SK-N-SH (cell line): ENCODE measurements around the gene MTREX. TPM values are rescaled to one million over a fixed set of nuclear protein-coding genes. Genes with fewer than 3 reads are reported as not detected.

Experiments
- CTCF ChIA-PET: fragments of 300-600, 350-600 bp; formaldehyde crosslinking; extraction: SDS; loops from one replicate; lab custom pipeline; 2021; lab: Yijun Ruan, JAX
- POLR2A ChIA-PET: fragments of 350-600 bp; sonication (Branson Sonifier 250); formaldehyde crosslinking; extraction: SDS; loops from one replicate; lab custom pipeline; 2020; ENCODE audit warnings: antibody characterized with exemption, inconsistent platforms; lab: Yijun Ruan, JAX
- DNase-seq: peaks from one replicate; pipeline ENCODE4 v3.0.0; 2012
- H2AFZ ChIP-seq: fragments of 200-600 bp; sonication (generic); 2 replicates; pipeline ENCODE4 v1.8.1; 2016; ENCODE audit warnings: antibody characterized with exemption, mild to moderate bottlenecking, low read depth
- H3F3A ChIP-seq: fragments of 200-600 bp; sonication (generic); replicated peaks from 2 replicates; pipeline ENCODE3; 2016; ENCODE audit warnings: antibody characterized with exemption, mild to moderate bottlenecking; ENCODE audit not compliant: insufficient read depth
- H3K27ac ChIP-seq, 2 experiments: fragments of 200-500 bp in 1 of 2; fragments of 200-600 bp in 1 of 2; sonication (Bioruptor generic) in 1 of 2; sonication (generic), shearing (Covaris generic) in 1 of 2; 2 replicates each; pipeline versions ENCODE4 v1.5.1 to v1.6.1; 2014 to 2016; ENCODE audit warnings: low read depth in 2 of 2, inconsistent platforms in 1 of 2, low read length in 1 of 2, mild to moderate bottlenecking in 1 of 2, mixed read lengths in 1 of 2
- H3K27me3 ChIP-seq: fragments of 200-600 bp; sonication (generic), shearing (Covaris generic); 2 replicates; pipeline ENCODE4 v1.6.1; 2016; ENCODE audit warnings: mixed run types; ENCODE audit not compliant: insufficient read depth
- H3K36me3 ChIP-seq, 2 experiments: fragments of 200-500 bp in 1 of 2; fragments of 200-600 bp in 1 of 2; sonication (Bioruptor generic) in 1 of 2; sonication (generic) in 1 of 2; replicated peaks in 1 of 2; 2 replicates each; pipeline versions ENCODE3 to v1.5.1; 2014 to 2016; ENCODE audit warnings: low read length in 1 of 2, mild to moderate bottlenecking in 1 of 2; ENCODE audit not compliant: insufficient read depth in 2 of 2, control insufficient read depth in 1 of 2
- H3K4me1 ChIP-seq, 2 experiments: fragments of 200-500 bp in 1 of 2; fragments of 200-600 bp in 1 of 2; sonication (Bioruptor generic) in 1 of 2; sonication (generic), shearing (Covaris generic) in 1 of 2; 2 replicates each; pipeline versions ENCODE4 v1.5.1 to v1.6.1; 2014 to 2016; ENCODE audit warnings: low read depth in 1 of 2, low read length in 1 of 2, mixed run types in 1 of 2; ENCODE audit not compliant: insufficient read depth in 2 of 2, control insufficient read depth in 1 of 2
- H3K4me2 ChIP-seq: fragments of 200-600 bp; sonication (generic), shearing (Covaris generic); 2 replicates; pipeline ENCODE4 v1.6.1; 2017; ENCODE audit warnings: mixed run types
- H3K4me3 ChIP-seq, 2 experiments: fragments of 200-500 bp in 1 of 2; fragments of 200-600 bp in 1 of 2; sonication (Bioruptor generic) in 1 of 2; sonication (generic), shearing (Covaris generic) in 1 of 2; 2 replicates each; pipeline versions ENCODE4 v1.5.1 to v1.8.1; 2014 to 2016; ENCODE audit warnings: low read depth in 2 of 2, inconsistent platforms in 1 of 2, low read length in 1 of 2, mild to moderate bottlenecking in 1 of 2, mixed read lengths in 1 of 2, moderate library complexity in 1 of 2
- H3K79me2 ChIP-seq: fragments of 200-600 bp; sonication (generic); 2 replicates; pipeline ENCODE4 v1.8.1; 2017; ENCODE audit warnings: mild to moderate bottlenecking; ENCODE audit not compliant: insufficient read depth
- H3K9ac ChIP-seq: fragments of 200-600 bp; sonication (generic); 2 replicates; pipeline ENCODE4 v1.6.1; 2017; ENCODE audit warnings: mixed run types
- H3K9me2 ChIP-seq: fragments of 200-600 bp; sonication (generic); 2 replicates; pipeline ENCODE4 v1.6.1; 2017; ENCODE audit warnings: mixed run types
- H3K9me3 ChIP-seq: fragments of 200-600 bp; sonication (generic); 2 replicates; pipeline ENCODE4 v1.6.1; 2017; ENCODE audit warnings: mixed run types, mild to moderate bottlenecking, moderate library complexity
- H4K20me1 ChIP-seq: fragments of 200-600 bp; sonication (generic); 2 replicates; pipeline ENCODE4 v1.6.1; 2017; ENCODE audit warnings: mild to moderate bottlenecking, mixed run types; ENCODE audit not compliant: insufficient read depth
- ELF1 ChIP-seq: IDR thresholded peaks from 2 replicates; pipeline ENCODE4 v1.4.0; 2012
- EP300 ChIP-seq, 2 experiments: IDR thresholded peaks; 2 replicates each; pipeline versions ENCODE4 v1.4.0 to v1.6.1; 2012; ENCODE audit warnings: borderline replicate concordance in 1 of 2, low read depth in 1 of 2, low read length in 1 of 2
- FOSL2 ChIP-seq: IDR thresholded peaks from 2 replicates; pipeline ENCODE4 v1.4.0; 2012; ENCODE audit warnings: low read depth, mild to moderate bottlenecking, moderate library complexity, borderline replicate concordance
- FOXM1 ChIP-seq: IDR thresholded peaks from 2 replicates; pipeline ENCODE4 v1.4.0; 2012; ENCODE audit warnings: low read depth, mild to moderate bottlenecking
- GABPA ChIP-seq: IDR thresholded peaks from 2 replicates; pipeline ENCODE4 v1.4.0; 2012; ENCODE audit warnings: low read depth, mild to moderate bottlenecking
- IRF3 ChIP-seq: fragments of 150-350 bp; IDR thresholded peaks from 2 replicates; pipeline ENCODE4 v1.6.1; 2016; ENCODE audit warnings: mild to moderate bottlenecking, low read depth, low read length
- JUND ChIP-seq: IDR thresholded peaks from 2 replicates; pipeline ENCODE4 v1.4.0; 2012
- MAX ChIP-seq: IDR thresholded peaks from 2 replicates; pipeline ENCODE4 v1.4.0; 2012; ENCODE audit warnings: low read depth
- MEF2A ChIP-seq: IDR thresholded peaks from 2 replicates; pipeline ENCODE4 v1.4.0; 2012; ENCODE audit warnings: low read depth, borderline replicate concordance
- MXI1 ChIP-seq: IDR thresholded peaks from 2 replicates; pipeline ENCODE4 v1.6.1; 2012; ENCODE audit warnings: mild to moderate bottlenecking, low read depth, low read length, improper control_type of control experiment
- NFIC ChIP-seq: IDR thresholded peaks from 2 replicates; pipeline ENCODE4 v1.4.0; 2012; ENCODE audit warnings: borderline replicate concordance
- PBX3 ChIP-seq: IDR thresholded peaks from 2 replicates; pipeline ENCODE4; 2012
- RCOR1 ChIP-seq: fragments of 150-350 bp; IDR thresholded peaks from 2 replicates; pipeline ENCODE4 v1.6.1; 2017; ENCODE audit warnings: antibody characterized with exemption, low read length
- REST ChIP-seq: IDR thresholded peaks from 2 replicates; pipeline ENCODE4 v1.6.1; 2012; ENCODE audit warnings: mild to moderate bottlenecking, low read depth, low read length, moderate library complexity
- RFX5 ChIP-seq: IDR thresholded peaks from 2 replicates; pipeline ENCODE4 v1.6.1; 2012; ENCODE audit warnings: mild to moderate bottlenecking, improper control_type of control experiment, low read length
- RXRA ChIP-seq: IDR thresholded peaks from 2 replicates; pipeline ENCODE4 v1.4.0; 2012; ENCODE audit warnings: low read depth, mild to moderate bottlenecking, borderline replicate concordance
- TEAD4 ChIP-seq: IDR thresholded peaks from 2 replicates; pipeline ENCODE4 v1.4.0; 2012; ENCODE audit warnings: mild to moderate bottlenecking, borderline replicate concordance; ENCODE audit not compliant: insufficient read depth
- YY1 ChIP-seq: IDR thresholded peaks from 2 replicates; pipeline ENCODE4 v1.4.0; 2012; ENCODE audit warnings: low read depth, mild to moderate bottlenecking
- WGBS: methylation state at CpG from one replicate; pipeline ENCODE4 v1.1.6; 2017; ENCODE audit warnings: low lambda C conversion rate; 5-methylcytosine and 5-hydroxymethylcytosine counted together
- polyA plus RNA-seq, 3 experiments: library from polyadenylated mRNA; depleted of rRNA; stranded (reverse); fragments of >200 nt; gene quantifications; 2 replicates each; pipeline ENCODE4 v1.2.3, GENCODE V29; 2012

MTREX gene
- polyA plus RNA-seq, 1 of the 3 experiments (the other 2 are of a cell fraction) = 11.2 TPM

GRCh38 chr5:55407984-55408383 is 100.2 kb downstream of the MTREX start:
- no peak overlapping the region for H3K9ac ChIP-seq
- H3K4me1 ChIP-seq = no peaks in the 10 kb centered on the region; a peak in 1 of 4 replicates
- CTCF ChIA-PET = interaction anchor here (1.0 kb wide), 1 partner anchor 9 kb away, joined by 4 read pairs; no protein-coding TSS in a partner anchor
- H3K4me3 ChIP-seq = no peak overlapping the region
- no peaks in the 10 kb centered on the region for H3K27me3 ChIP-seq
- H3K79me2 ChIP-seq = no peaks in the 10 kb centered on the region
- 94% methylated on average over 3 of the region's 3 CpGs for WGBS
- H4K20me1 ChIP-seq = no peaks in the 10 kb centered on the region
- peaks cover 45 to 48% of the 10 kb centered on the region in 2 experiments for H3K36me3 ChIP-seq
- no peaks in the 10 kb centered on the region for H3K9me2 ChIP-seq
- no peak overlapping the region for H3K27ac ChIP-seq
- POLR2A ChIA-PET = no interaction called here
- no peak overlapping the region for H3K4me2 ChIP-seq
- no peak for DNase-seq
- H3K9me3 ChIP-seq = no peaks in the 10 kb centered on the region
- TF ChIP-seq FOSL2 = no peak
- no peak for TF ChIP-seq IRF3
- no peak for TF ChIP-seq GABPA
- TF ChIP-seq PBX3 = no peak
- TF ChIP-seq FOXM1 = no peak
- no peak for TF ChIP-seq RFX5
- TF ChIP-seq RXRA = no peak
- no peak for TF ChIP-seq REST
- no peak for TF ChIP-seq ELF1
- TF ChIP-seq MXI1 = no peak
- no peak for TF ChIP-seq YY1
- TF ChIP-seq MAX = no peak
- no peak for TF ChIP-seq RCOR1
- TF ChIP-seq JUND = no peak
- TF ChIP-seq TEAD4 = no peak
- TF ChIP-seq EP300 (IDR thresholded peaks at IDR 0.05; ENCODE audit: borderline replicate concordance in 1 of 2, low read depth in 1 of 2, low read length in 1 of 2) = no peak
- TF ChIP-seq MEF2A = no peak
- TF ChIP-seq NFIC = no peak
- no peaks in the 10 kb centered on the region for H3F3A ChIP-seq
- H2AFZ ChIP-seq = no peak overlapping the region
